ENCODE results near the gene ATAD2B.

- TF ChIP-seq POLR2AphosphoS5 (IDR thresholded peaks at IDR 0.05; ENCODE audit: low read depth, low read length) (no peak), POLR2A (IDR thresholded peaks at IDR 0.05; ENCODE audit: low read depth, low read length) (no peak)
These were observed 88.3 kb downstream of the ATAD2B start for GRCh38 chr2:23838581-23838980.

Measured in GM12892 (cell line).